Stimulated activated memory B cell treated with anti-CD40 and anti-IgM and Interleukin-4, amounts not matched to agents 10 μg/mL and 1 μg/mL and 100 μg/mL, for 72 hours (primary cell): ENCODE measurements around the gene FBLN2.

Experiments
- ATAC-seq: fragments of 150-1000 bp; cut with Tn5 transposase; 2 replicates; pipeline ENCODE4 v1.10.0; 2021
- H3K27ac Mint-ChIP-seq: one replicate; pipeline ENCODE4 v1.8.0; 2022; ENCODE audit warnings: mild to moderate bottlenecking, mixed read lengths
- H3K27me3 Mint-ChIP-seq: one replicate; pipeline ENCODE4 v1.8.0; 2022; ENCODE audit warnings: mixed read lengths
- H3K36me3 Mint-ChIP-seq: one replicate; pipeline ENCODE4 v1.8.0; 2022; ENCODE audit warnings: mixed read lengths
- H3K4me1 Mint-ChIP-seq: one replicate; pipeline ENCODE4 v1.8.0; 2022; ENCODE audit warnings: mixed read lengths
- H3K4me3 Mint-ChIP-seq: one replicate; pipeline ENCODE4 v1.8.0; 2022; ENCODE audit warnings: mild to moderate bottlenecking, moderate library complexity, mixed read lengths
- H3K9me3 Mint-ChIP-seq: one replicate; pipeline ENCODE4 v1.8.0; 2022; ENCODE audit warnings: mixed read lengths

FBLN2 gene

DNA sequence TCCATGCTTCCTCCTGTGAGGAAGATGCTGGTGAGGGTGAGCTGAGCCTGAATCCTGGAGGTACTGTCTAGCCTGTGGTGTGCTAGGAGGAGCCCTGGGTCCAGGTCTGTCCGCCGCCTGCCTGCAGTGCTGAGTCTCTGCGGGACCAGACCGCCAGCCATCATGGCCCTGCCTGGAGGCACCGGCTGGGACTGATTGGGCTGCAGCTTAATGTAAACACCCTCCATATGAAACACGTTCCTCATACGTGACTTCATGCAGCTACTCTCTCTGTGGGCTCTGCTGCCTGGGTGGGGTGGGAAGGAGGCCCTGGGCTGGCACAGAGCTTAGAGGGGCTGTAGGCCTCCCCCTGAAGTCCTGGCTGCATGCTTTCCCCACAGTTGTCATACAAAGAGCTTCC, 67.4 kb downstream of the FBLN2 start:
- peaks cover 23% of the 10 kb centered on the region for H3K36me3 Mint-ChIP-seq
- H3K27ac Mint-ChIP-seq, result no peak overlapping the region
- no peaks in the 10 kb centered on the region for H3K27me3 Mint-ChIP-seq
- H3K4me1 Mint-ChIP-seq, result no peaks in the 10 kb centered on the region
- H3K9me3 Mint-ChIP-seq, result peaks cover 14% of the 10 kb centered on the region
- H3K4me3 Mint-ChIP-seq, result no peak overlapping the region
- ATAC-seq, result peak; percentile 5

DNA sequence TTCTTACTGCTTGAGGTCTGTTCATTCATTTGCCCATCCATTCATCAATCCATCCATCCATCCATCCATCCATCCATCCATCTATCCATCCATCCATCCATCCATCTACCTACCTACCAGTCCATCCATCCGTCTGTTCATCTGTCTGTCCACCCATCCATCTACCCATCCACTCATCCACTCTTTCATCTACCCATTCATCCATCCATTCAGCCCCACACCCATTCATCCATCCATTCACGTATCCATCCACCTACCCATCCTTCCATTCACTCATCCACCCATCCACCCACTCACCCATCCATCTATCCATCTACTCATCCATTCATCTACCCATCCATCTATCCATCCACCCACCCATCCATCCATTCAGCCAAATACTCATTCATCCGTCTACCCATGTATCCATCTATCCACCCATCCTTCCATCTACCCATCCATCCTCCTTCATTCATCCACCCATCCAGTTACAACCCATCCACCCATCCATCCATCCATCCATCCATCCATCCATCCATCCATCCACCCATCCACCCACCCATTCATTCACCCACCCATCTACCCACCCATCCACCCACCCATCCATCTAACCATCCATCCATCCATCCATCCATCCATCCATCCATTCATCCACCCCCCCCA, 68.3 kb downstream of the FBLN2 start:
- Mint-ChIP-seq H3K27ac (no peak overlapping the region), H3K4me1 (no peaks in the 10 kb centered on the region)

GRCh38 chr3:13617981-13618380, 69.1 kb downstream of the FBLN2 start:
- Mint-ChIP-seq H3K4me3 (no peak overlapping the region), H3K4me1 (no peaks in the 10 kb centered on the region), H3K36me3 (peaks cover 23% of the 10 kb centered on the region), H3K27me3 (peaks cover 7% of the 10 kb centered on the region), H3K27ac (no peak overlapping the region), H3K9me3 (peaks cover 14% of the 10 kb centered on the region)
- no peak for ATAC-seq

More for the DNA sequence above, 68.3 kb downstream of the FBLN2 start:
- Mint-ChIP-seq H3K9me3 (peaks cover 14% of the 10 kb centered on the region), H3K36me3 (peaks cover 23% of the 10 kb centered on the region), H3K4me3 (no peak overlapping the region), H3K27me3 (no peaks in the 10 kb centered on the region)
- no peak for ATAC-seq

DNA sequence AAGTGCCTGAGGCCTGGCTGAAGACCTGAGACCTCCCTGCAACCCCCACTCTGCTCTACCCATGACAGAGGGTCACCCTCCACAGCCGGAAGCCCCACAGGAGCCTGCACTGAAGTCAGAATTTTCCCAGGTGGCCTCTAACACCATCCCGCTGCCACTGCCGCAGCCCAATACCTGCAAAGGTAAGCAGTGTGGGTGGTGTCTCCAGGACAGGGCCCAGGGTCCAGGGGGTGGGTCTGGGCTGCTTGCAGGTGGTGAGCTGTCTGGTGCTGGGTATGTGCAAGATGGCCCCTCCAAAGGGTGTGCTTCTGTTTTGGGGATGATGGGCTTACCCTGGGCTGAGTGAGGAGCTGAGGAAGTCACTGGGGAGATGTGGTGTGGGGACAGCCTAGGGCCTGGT, 69.9 kb downstream of the FBLN2 start:
- H3K9me3 Mint-ChIP-seq, result peaks cover 14% of the 10 kb centered on the region
- no peaks in the 10 kb centered on the region for H3K4me1 Mint-ChIP-seq
- H3K36me3 Mint-ChIP-seq, result peaks cover 23% of the 10 kb centered on the region
- no peak overlapping the region for H3K27ac Mint-ChIP-seq
- no peak for ATAC-seq
- H3K4me3 Mint-ChIP-seq, result no peak overlapping the region
- peaks cover 15% of the 10 kb centered on the region for H3K27me3 Mint-ChIP-seq

DNA sequence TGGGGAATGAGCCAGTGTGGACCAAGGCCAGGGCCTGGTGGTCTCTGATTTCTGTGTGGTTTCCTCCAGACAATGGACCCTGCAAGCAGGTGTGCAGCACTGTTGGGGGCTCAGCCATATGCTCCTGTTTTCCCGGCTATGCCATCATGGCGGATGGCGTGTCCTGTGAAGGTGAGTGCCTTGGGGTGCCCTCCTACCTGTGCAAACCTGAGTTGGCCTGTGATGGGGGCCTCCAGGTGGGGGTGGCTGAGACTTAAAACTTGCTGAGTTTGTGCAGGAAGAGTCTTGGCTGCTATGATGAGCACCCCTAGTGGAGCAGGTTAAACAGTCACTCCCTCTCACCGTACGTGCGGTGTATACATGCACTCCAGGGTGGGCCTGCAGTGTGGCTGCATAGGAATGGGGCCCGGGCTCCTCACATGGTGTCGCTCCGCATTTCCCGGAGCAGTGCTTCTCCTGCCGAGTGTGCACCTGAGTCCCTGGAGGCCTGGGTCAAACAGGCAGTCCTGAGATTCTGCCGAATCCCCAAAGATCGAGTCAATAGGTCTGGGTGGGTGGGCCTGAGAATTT, 70.8 kb downstream of the FBLN2 start:
- Mint-ChIP-seq H3K9me3 (peaks cover 8% of the 10 kb centered on the region), H3K4me3 (no peak overlapping the region), H3K4me1 (no peaks in the 10 kb centered on the region), H3K27ac (no peak overlapping the region), H3K27me3 (peaks cover 15% of the 10 kb centered on the region), H3K36me3 (peaks cover 16% of the 10 kb centered on the region)
- ATAC-seq, result no peak

GRCh38 chr3:13620281-13620680, 71.4 kb downstream of the FBLN2 start:
- no peak overlapping the region for H3K27ac Mint-ChIP-seq

GRCh38 chr3:13620776-13621365, 71.9 kb downstream of the FBLN2 start:
- no peak overlapping the region for H3K4me3 Mint-ChIP-seq
- no peak overlapping the region for H3K27ac Mint-ChIP-seq
- peaks cover 15% of the 10 kb centered on the region for H3K27me3 Mint-ChIP-seq
- peaks cover 7% of the 10 kb centered on the region for H3K9me3 Mint-ChIP-seq
- H3K36me3 Mint-ChIP-seq, result peaks cover 11% of the 10 kb centered on the region
- ATAC-seq, result no peak
- no peaks in the 10 kb centered on the region for H3K4me1 Mint-ChIP-seq

More at GRCh38 chr3:13620281-13620680, 71.4 kb downstream of the FBLN2 start:
- H3K9me3 Mint-ChIP-seq, result peaks cover 6% of the 10 kb centered on the region
- H3K27me3 Mint-ChIP-seq, result peaks cover 15% of the 10 kb centered on the region
- H3K4me3 Mint-ChIP-seq, result no peak overlapping the region
- no peak for ATAC-seq
- H3K4me1 Mint-ChIP-seq, result no peaks in the 10 kb centered on the region
- peaks cover 11% of the 10 kb centered on the region for H3K36me3 Mint-ChIP-seq

DNA sequence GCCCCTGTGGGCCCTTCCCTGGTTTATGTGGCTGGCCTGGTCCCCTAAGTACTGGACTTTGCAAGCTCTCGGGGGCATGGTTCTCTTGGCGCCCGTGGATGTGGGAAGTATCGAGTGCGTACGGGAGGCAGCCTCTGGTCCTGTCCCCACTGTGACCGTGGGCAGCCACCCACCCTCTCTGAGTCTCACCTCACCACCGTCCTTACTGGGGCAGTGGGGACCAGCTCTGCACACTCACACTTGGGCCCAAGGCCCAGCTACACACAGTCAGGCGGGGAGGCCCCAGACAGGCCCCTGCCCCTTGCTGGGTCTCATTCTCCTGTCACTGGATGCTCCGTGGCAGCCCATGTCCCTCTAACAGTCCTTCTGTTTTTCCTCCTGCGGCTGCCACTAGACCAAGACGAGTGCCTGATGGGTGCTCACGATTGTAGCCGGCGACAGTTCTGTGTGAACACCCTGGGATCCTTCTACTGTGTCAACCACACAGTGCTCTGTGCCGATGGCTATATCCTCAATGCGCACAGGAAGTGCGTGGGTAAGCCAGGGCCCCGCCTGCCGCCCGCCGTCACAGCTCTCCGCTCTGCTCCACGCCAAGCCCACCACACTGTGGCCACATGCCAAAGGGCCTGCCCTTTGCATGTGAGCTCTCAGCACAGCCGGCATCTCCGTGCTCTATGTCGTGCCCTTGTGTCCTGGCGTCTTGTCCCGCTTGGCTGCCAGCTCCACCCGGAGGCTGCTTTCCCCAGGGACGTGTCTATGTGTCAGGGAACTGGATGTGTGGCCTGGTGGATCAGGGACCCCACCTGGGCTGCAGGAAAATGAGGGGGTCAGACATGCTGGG, 72.7 kb downstream of the FBLN2 start:
- Mint-ChIP-seq H3K36me3 (peaks cover 11% of the 10 kb centered on the region), H3K27me3 (peaks cover 15% of the 10 kb centered on the region), H3K9me3 (peaks cover 7% of the 10 kb centered on the region), H3K4me1 (no peaks in the 10 kb centered on the region), H3K4me3 (no peak overlapping the region), H3K27ac (no peak overlapping the region)
- ATAC-seq, result no peak

GRCh38 chr3:13622356-13622755, 73.4 kb downstream of the FBLN2 start:
- Mint-ChIP-seq H3K27me3 (peaks cover 15% of the 10 kb centered on the region), H3K4me3 (no peak overlapping the region), H3K9me3 (peaks cover 3% of the 10 kb centered on the region), H3K4me1 (no peaks in the 10 kb centered on the region), H3K36me3 (peaks cover 7% of the 10 kb centered on the region), H3K27ac (no peak overlapping the region)
- ATAC-seq, result no peak

GRCh38 chr3:13623101-13623654, 74.3 kb downstream of the FBLN2 start:
- Mint-ChIP-seq H3K36me3 (peaks cover 5% of the 10 kb centered on the region), H3K27me3 (peaks cover 15% of the 10 kb centered on the region), H3K4me3 (no peak overlapping the region), H3K4me1 (no peaks in the 10 kb centered on the region), H3K9me3 (peaks cover 2% of the 10 kb centered on the region), H3K27ac (no peak overlapping the region)
- no peak for ATAC-seq

DNA sequence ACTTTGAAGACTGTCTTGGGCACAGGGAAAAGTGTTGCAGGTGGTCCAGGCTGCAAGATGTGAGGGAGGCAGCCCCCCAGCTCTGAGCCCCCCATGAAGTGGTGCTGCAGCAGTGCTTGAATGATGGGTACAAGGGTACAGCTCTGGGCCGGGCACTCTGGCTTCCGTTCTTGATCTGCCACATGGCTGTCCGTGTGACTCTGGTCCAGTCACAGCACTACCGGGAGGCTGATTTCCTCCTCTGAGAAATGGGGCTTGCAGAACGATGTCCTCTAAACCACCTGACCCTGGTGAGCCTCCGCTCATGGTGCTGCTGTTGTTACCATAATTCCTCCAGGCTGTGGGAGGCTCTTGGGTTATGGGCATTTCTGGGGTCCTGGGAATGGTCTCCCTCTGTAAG, 75.1 kb downstream of the FBLN2 start:
- peaks cover 5% of the 10 kb centered on the region for H3K36me3 Mint-ChIP-seq
- H3K4me1 Mint-ChIP-seq, result no peaks in the 10 kb centered on the region
- H3K9me3 Mint-ChIP-seq, result peaks cover 2% of the 10 kb centered on the region
- no peak overlapping the region for H3K4me3 Mint-ChIP-seq
- H3K27ac Mint-ChIP-seq, result no peak overlapping the region
- ATAC-seq, result no peak
- H3K27me3 Mint-ChIP-seq, result peaks cover 15% of the 10 kb centered on the region

- Mint-ChIP-seq H3K4me1 (no peaks in the 10 kb centered on the region), H3K36me3 (no peaks in the 10 kb centered on the region), H3K27ac (no peak overlapping the region), H3K9me3 (peaks cover 2% of the 10 kb centered on the region), H3K4me3 (no peak overlapping the region), H3K27me3 (peaks cover 22% of the 10 kb centered on the region)
- ATAC-seq, result no peak
These were observed 75.8 kb downstream of the FBLN2 start for GRCh38 chr3:13624671-13625125.

DNA sequence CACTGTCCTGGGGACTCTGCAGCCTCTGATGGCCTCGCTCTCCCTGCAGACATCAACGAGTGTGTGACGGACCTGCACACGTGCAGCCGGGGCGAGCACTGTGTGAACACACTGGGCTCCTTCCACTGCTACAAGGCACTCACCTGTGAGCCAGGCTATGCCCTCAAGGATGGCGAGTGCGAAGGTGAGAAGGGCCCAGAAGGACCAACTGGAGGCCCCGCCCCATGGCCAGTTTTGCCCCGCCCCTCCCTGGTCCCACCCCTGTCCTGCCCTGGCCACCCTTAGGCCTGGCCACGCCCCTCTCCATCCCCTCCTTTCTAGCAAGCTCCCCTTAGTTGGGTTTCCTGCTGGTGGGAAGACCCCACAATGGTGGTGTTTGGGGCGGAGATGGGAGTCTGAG, 77.5 kb downstream of the FBLN2 start:
- no peak for ATAC-seq
- no peak overlapping the region for H3K27ac Mint-ChIP-seq
- no peak overlapping the region for H3K4me3 Mint-ChIP-seq
- H3K9me3 Mint-ChIP-seq, result peaks cover 2% of the 10 kb centered on the region
- no peaks in the 10 kb centered on the region for H3K36me3 Mint-ChIP-seq
- H3K4me1 Mint-ChIP-seq, result no peaks in the 10 kb centered on the region
- H3K27me3 Mint-ChIP-seq, result peaks cover 25% of the 10 kb centered on the region

- Mint-ChIP-seq H3K4me1 (no peaks in the 10 kb centered on the region), H3K36me3 (no peaks in the 10 kb centered on the region), H3K4me3 (no peak overlapping the region), H3K27ac (no peak overlapping the region), H3K27me3 (peaks cover 25% of the 10 kb centered on the region), H3K9me3 (peaks cover 2% of the 10 kb centered on the region)
- no peak for ATAC-seq
These were observed 78.1 kb downstream of the FBLN2 start for GRCh38 chr3:13626915-13627460.

GRCh38 chr3:13627681-13628080, 78.8 kb downstream of the FBLN2 start:
- no peaks in the 10 kb centered on the region for H3K36me3 Mint-ChIP-seq
- no peak overlapping the region for H3K27ac Mint-ChIP-seq
- H3K9me3 Mint-ChIP-seq, result peaks cover 2% of the 10 kb centered on the region
- H3K27me3 Mint-ChIP-seq, result peaks cover 21% of the 10 kb centered on the region
- no peaks in the 10 kb centered on the region for H3K4me1 Mint-ChIP-seq
- H3K4me3 Mint-ChIP-seq, result no peak overlapping the region
- ATAC-seq, result no peak
